Liver (tissue), 9 donors: ENCODE data around the gene CEPT1. TPM values are rescaled to one million over a fixed set of nuclear protein-coding genes. Genes with fewer than 3 reads are reported as not detected.
A peak's percentile ranks its signal among the peaks of the same experiment; 100 is the strongest.

ENCODE experiments used
- DNase-seq: peaks from one replicate; pipeline ENCODE4 v3.0.0-alpha.2; 2017; ENCODE audit warnings: low spot score
- H3K27ac ChIP-seq, 2 donors: one replicate each; pipeline ENCODE4 v1.7.0; 2013; ENCODE audit warnings: inconsistent platforms in 2 of 2, low read length in 2 of 2, control low read depth in 1 of 2, low read depth in 1 of 2, mild to moderate bottlenecking in 1 of 2
- H3K27me3 ChIP-seq, 4 donors: one replicate each; pipeline versions ENCODE4 v1.6.1 to v1.7.0; 2013; ENCODE audit warnings: low read length in 3 of 4, inconsistent platforms in 1 of 4, mild to moderate bottlenecking in 1 of 4, moderate library complexity in 1 of 4; ENCODE audit not compliant: control insufficient read depth in 4 of 4, insufficient read depth in 4 of 4
- H3K36me3 ChIP-seq, 4 donors: one replicate each; pipeline versions ENCODE4 v1.6.1 to v1.7.0; 2013; ENCODE audit warnings: low read length in 3 of 4, mild to moderate bottlenecking in 3 of 4, low read depth in 1 of 4, moderate library complexity in 1 of 4; ENCODE audit not compliant: control insufficient read depth in 4 of 4, insufficient read depth in 3 of 4
- H3K4me1 ChIP-seq, 4 donors: one replicate each; pipeline versions ENCODE4 v1.6.1 to v1.7.0; 2013; ENCODE audit warnings: low read length in 3 of 4, mild to moderate bottlenecking in 3 of 4, moderate library complexity in 1 of 4; ENCODE audit not compliant: control insufficient read depth in 4 of 4, insufficient read depth in 4 of 4
- H3K4me3 ChIP-seq, 3 donors: one replicate each; pipeline versions ENCODE4 v1.6.1 to v1.7.0; 2013; ENCODE audit warnings: low read length in 3 of 3, control low read depth in 1 of 3, low read depth in 1 of 3, mild to moderate bottlenecking in 1 of 3
- H3K9ac ChIP-seq, 2 donors: one replicate each; pipeline ENCODE4 v1.7.0; 2013; ENCODE audit warnings: low read length in 2 of 2, mild to moderate bottlenecking in 2 of 2, moderate library complexity in 2 of 2, control low read depth in 1 of 2, low read depth in 1 of 2
- H3K9me3 ChIP-seq, 4 donors: one replicate each; pipeline versions ENCODE4 v1.6.1 to v1.7.0; 2013; ENCODE audit warnings: low read length in 3 of 4; ENCODE audit not compliant: control insufficient read depth in 4 of 4
- FOXA1 ChIP-seq: IDR thresholded peaks from 2 replicates; pipeline ENCODE4 v1.6.1; 2016; ENCODE audit warnings: antibody characterized with exemption
- GABPA ChIP-seq, 2 donors: IDR thresholded peaks in 1 of 2; conservative IDR thresholded peaks in 1 of 2; 2 replicates each; pipeline ENCODE4 v1.6.1; 2016; ENCODE audit warnings: antibody characterized with exemption in 2 of 2, mild to moderate bottlenecking in 1 of 2, moderate library complexity in 1 of 2
- HNF4A ChIP-seq, 2 donors: conservative IDR thresholded peaks; 2 replicates each; pipeline ENCODE4 v1.6.1; 2016; ENCODE audit warnings: antibody characterized with exemption in 2 of 2, mild to moderate bottlenecking in 2 of 2
- HNF4G ChIP-seq: IDR thresholded peaks from 2 replicates; pipeline ENCODE4 v1.6.1; 2016; ENCODE audit warnings: antibody characterized with exemption
- NR2F2 ChIP-seq: IDR thresholded peaks from 2 replicates; pipeline ENCODE4 v1.6.1; 2016; ENCODE audit warnings: antibody characterized with exemption
- RAD21 ChIP-seq, 2 donors: IDR thresholded peaks; 2 replicates each; pipeline ENCODE4 v1.6.1; 2016; ENCODE audit warnings: antibody characterized with exemption in 2 of 2, mild to moderate bottlenecking in 2 of 2
- RXRA ChIP-seq, 2 donors: IDR thresholded peaks; 2 replicates each; pipeline ENCODE4 v1.6.1; 2017 to 2018; ENCODE audit warnings: antibody characterized with exemption in 2 of 2, mild to moderate bottlenecking in 1 of 2
- SP1 ChIP-seq: IDR thresholded peaks from 2 replicates; pipeline ENCODE4 v1.6.1; 2018; ENCODE audit warnings: antibody characterized with exemption, mild to moderate bottlenecking
- TAF1 ChIP-seq: conservative IDR thresholded peaks from 2 replicates; pipeline ENCODE4 v1.6.1; 2016; ENCODE audit warnings: antibody characterized with exemption, mild to moderate bottlenecking
- YY1 ChIP-seq: IDR thresholded peaks from 2 replicates; pipeline ENCODE4 v1.6.1; 2016; ENCODE audit warnings: antibody characterized with exemption, mild to moderate bottlenecking
- WGBS: extraction: QIAGEN DNeasy Blood & Tissue Kit; methylation state at CpG from one replicate; pipeline ENCODE4 v1.1.7; 2013; 5-methylcytosine and 5-hydroxymethylcytosine counted together
- polyA plus RNA-seq, 2 donors: library from polyadenylated mRNA; stranded (reverse) in 1 of 2; unstranded in 1 of 2; fragments of 200-250 nt in 1 of 2; fragments of >200 nt in 1 of 2; fragmentation: Nextera tagmentation in 1 of 2; extraction: Ambion mirVana in 1 of 2; gene quantifications; one replicate each; pipeline versions ENCODE4 v1.2.1 to v1.2.3, GENCODE V29; 2013 to 2015
- total RNA-seq, 2 donors: library from RNA; depleted of rRNA; stranded (reverse); fragments of >200 nt; gene quantifications; one replicate each; pipeline ENCODE4 v1.2.3, GENCODE V29; 2014
- TF ChIP-seq, protein P1 (sequence below): IDR thresholded peaks from 2 replicates; pipeline ENCODE4 v1.6.1; 2016; ENCODE audit warnings: antibody characterized with exemption, mild to moderate bottlenecking
- TF ChIP-seq, protein P2 (sequence below): IDR thresholded peaks from 2 replicates; pipeline ENCODE4 v1.6.1; 2016; ENCODE audit warnings: antibody characterized with exemption
- donor health status: healthy.
- donor health status: healthy.
- donor health status: healthy.
- donor health status: healthy.
- donor health status: healthy.

Gene CEPT1
- total and polyA plus RNA-seq, 4 donors, result 10.0 to 37.3 (median 27.7) TPM

DNA sequence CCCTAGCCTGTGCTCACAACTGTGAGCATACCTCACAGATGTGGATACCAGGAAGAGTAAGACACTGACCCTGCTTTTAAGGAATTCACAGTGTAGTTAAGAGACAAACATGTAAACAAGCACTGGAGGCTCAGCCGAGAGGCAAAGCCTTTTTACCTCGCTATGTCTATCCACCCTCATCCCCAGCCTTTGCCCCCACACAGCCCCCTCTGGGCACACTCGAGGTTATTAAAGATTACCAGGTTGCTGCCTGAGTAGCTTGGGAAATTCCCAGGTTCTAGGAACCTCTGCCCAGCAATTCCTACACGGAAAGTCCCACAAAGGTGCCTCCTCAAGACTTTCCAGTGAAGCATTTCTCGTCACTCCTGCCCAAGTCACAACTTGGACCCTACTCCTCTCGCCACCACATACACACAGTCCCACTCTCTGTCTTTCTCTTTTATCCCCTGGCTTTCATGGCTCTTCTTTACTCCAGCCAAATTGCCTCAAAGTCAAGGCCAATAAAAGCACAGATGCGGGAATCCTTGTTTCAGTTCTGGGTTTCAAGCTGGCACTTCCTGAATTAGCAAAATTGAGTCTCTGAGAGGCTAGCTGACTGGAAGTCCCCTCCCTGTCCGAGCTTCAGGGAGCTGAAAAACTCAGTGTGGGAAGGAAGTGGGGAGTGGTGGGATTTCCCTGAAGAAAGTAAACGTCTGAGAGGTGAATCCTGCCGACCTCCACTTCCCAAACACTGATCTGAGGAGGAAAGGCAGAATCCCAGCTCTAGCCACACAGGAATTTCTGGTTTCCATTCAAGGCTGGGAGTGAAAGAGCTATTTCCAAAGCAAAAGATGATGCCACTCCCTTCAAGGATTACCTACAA, 52.9 kb downstream of the CEPT1 start:
- H3K27ac ChIP-seq, result peak overlapping the region; percentile 4 to 56
- no peak overlapping the region for H3K9ac ChIP-seq
- WGBS, result 56% methylated on average over 10 of the region's 10 CpGs
- H3K4me1 ChIP-seq, result peaks cover 7 to 67% (median 65%) of the 10 kb centered on the region in 4 donors
- H3K9me3 ChIP-seq, result no peaks in the 10 kb centered on the region
- H3K4me3 ChIP-seq, result no peak overlapping the region
- H3K27me3 ChIP-seq, result no peaks in the 10 kb centered on the region
- no peak for DNase-seq
- H3K36me3 ChIP-seq, result peaks cover 0 to 24% (median 12%) of the 10 kb centered on the region in 4 donors
- TF ChIP-seq, protein P1, sequence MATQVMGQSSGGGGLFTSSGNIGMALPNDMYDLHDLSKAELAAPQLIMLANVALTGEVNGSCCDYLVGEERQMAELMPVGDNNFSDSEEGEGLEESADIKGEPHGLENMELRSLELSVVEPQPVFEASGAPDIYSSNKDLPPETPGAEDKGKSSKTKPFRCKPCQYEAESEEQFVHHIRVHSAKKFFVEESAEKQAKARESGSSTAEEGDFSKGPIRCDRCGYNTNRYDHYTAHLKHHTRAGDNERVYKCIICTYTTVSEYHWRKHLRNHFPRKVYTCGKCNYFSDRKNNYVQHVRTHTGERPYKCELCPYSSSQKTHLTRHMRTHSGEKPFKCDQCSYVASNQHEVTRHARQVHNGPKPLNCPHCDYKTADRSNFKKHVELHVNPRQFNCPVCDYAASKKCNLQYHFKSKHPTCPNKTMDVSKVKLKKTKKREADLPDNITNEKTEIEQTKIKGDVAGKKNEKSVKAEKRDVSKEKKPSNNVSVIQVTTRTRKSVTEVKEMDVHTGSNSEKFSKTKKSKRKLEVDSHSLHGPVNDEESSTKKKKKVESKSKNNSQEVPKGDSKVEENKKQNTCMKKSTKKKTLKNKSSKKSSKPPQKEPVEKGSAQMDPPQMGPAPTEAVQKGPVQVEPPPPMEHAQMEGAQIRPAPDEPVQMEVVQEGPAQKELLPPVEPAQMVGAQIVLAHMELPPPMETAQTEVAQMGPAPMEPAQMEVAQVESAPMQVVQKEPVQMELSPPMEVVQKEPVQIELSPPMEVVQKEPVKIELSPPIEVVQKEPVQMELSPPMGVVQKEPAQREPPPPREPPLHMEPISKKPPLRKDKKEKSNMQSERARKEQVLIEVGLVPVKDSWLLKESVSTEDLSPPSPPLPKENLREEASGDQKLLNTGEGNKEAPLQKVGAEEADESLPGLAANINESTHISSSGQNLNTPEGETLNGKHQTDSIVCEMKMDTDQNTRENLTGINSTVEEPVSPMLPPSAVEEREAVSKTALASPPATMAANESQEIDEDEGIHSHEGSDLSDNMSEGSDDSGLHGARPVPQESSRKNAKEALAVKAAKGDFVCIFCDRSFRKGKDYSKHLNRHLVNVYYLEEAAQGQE, result no peak
- TF ChIP-seq NR2F2, result peak; percentile 81

DNA sequence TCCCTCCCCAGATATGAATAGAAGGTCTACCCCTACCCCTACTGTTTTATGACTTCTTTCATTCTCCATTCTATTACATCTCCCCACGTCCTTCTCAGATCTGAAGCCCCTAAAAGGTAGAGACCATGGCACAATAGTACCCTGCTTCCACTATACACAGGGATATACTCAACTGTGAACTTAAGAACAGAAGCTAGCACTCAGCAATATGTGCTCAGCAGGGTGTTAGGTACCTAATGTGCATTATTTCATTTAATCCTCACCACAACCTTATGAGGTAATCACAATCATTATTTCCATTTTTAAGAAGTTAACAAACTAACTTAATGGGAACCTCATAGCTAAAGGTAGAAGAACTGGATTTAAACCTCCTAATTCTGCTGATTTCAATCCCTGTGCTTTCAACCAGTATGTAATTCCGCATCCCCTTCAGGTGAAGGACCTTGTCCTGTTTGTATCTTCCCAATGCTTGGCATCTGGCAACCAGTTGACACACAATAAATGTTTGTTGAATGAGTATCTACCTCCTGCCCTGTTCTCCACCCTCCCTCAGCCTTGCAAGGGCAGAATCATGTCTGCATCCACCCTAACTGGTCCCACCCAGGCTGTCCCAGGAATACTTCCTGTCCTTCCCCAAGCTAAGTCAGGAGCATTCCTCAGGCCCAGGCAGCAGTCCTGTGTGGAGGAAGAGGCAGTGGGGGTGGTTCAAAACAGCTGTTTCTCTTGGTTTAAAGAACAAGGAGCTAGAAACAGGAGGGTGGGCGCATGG, 53.9 kb downstream of the CEPT1 start:
- peak overlapping the region; percentile 6 to 56 for H3K27ac ChIP-seq
- peaks cover 0 to 18% (median 3%) of the 10 kb centered on the region in 4 donors for H3K36me3 ChIP-seq
- H3K9ac ChIP-seq, result no peak overlapping the region
- TF ChIP-seq HNF4A (conservative IDR thresholded peaks at IDR 0.05) (peak in 1 of 2 donors; percentile 33), NR2F2 (no peak)
- 88% methylated on average over 3 of the region's 3 CpGs for WGBS
- no peaks in the 10 kb centered on the region for H3K9me3 ChIP-seq
- H3K27me3 ChIP-seq, result no peaks in the 10 kb centered on the region
- DNase-seq, result no peak
- H3K4me1 ChIP-seq, result peaks cover 7 to 76% (median 66%) of the 10 kb centered on the region in 4 donors
- no peak overlapping the region for H3K4me3 ChIP-seq

DNA sequence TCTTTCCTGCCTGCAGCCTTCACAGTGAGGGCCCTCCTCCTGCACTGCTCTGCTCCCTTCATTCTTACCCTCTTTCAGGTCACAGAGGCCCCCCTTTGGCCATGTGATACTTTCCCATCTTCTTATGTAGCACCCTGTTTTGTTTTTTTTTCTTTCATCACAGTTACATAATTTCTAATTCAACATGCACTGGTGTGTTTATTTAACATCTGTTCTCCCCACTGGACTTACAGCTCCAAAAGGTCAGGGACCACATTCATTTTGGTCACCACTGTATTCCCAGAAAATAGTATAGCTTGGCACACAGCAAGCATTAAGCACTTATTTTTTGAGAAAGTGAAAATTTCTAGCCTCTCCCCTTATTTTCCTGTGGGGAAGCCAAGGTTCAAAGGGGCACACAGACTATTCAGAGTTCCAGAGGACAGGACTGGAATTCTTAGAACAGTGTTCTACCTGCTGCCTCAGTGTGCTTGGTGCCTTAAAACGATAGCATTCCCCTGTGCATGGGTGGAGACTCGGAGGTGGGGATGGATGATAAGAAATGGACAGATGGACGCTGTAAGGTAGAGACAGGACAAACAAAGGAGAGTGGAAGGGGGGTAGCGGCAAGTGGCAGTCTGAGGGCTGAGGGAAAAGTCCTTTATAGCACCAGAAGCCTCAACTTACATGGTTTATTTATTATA, 55.1 kb downstream of the CEPT1 start:
- no peak overlapping the region for H3K4me3 ChIP-seq
- peaks cover 0 to 17% (median 1%) of the 10 kb centered on the region in 4 donors for H3K36me3 ChIP-seq
- TF ChIP-seq HNF4G (peak; percentile 61), TAF1 (no peak), RXRA (IDR thresholded peaks at IDR 0.05) (peak; percentile 50 to 67), HNF4A (conservative IDR thresholded peaks at IDR 0.05) (peak; percentile 80 to 92), SP1 (peak; percentile 49), GABPA (IDR thresholded peaks at IDR 0.05 in 1 of 2, conservative IDR thresholded peaks at IDR 0.05 in 1 of 2) (no peak), YY1 (no peak), NR2F2 (peak; percentile 65), FOXA1 (no peak), RAD21 (IDR thresholded peaks at IDR 0.05) (peak in 1 of 2 donors; percentile 11)
- TF ChIP-seq, protein P2, sequence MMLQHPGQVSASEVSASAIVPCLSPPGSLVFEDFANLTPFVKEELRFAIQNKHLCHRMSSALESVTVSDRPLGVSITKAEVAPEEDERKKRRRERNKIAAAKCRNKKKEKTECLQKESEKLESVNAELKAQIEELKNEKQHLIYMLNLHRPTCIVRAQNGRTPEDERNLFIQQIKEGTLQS, result no peak
- no peak overlapping the region for H3K9ac ChIP-seq
- no peaks in the 10 kb centered on the region for H3K27me3 ChIP-seq
- WGBS, result 40% methylated on average over 4 of the region's 4 CpGs
- H3K27ac ChIP-seq, result no peak overlapping the region
- no peak for DNase-seq
- no peaks in the 10 kb centered on the region for H3K9me3 ChIP-seq
- H3K4me1 ChIP-seq, result peaks cover 8 to 88% (median 77%) of the 10 kb centered on the region in 4 donors
